MM.1S (cell line): ENCODE results near the gene ACOXL.
A peak's percentile ranks its signal among the peaks of the same experiment; 100 is the strongest.

Experiments
- DNase-seq: peaks from one replicate; pipeline ENCODE4 v3.0.0-alpha.2; 2015
- H2AFZ ChIP-seq: fragments of 300-600 bp; sonication (generic); 2 replicates; pipeline ENCODE4 v1.6.0; 2016; ENCODE audit warnings: antibody characterized with exemption, low read length
- H3F3A ChIP-seq: fragments of 300-600 bp; sonication (generic); 2 replicates; pipeline ENCODE4 v1.6.1; 2016; ENCODE audit warnings: mild to moderate bottlenecking, antibody characterized with exemption, low read length, moderate library complexity, mixed read lengths; ENCODE audit not compliant: insufficient read depth
- H3K27ac ChIP-seq: fragments of 300-600 bp; sonication (generic); 2 replicates; pipeline ENCODE4 v1.5.1; 2016; ENCODE audit warnings: mild to moderate bottlenecking, low read length
- H3K27me3 ChIP-seq: fragments of 300-600 bp; sonication (generic); replicated peaks from 2 replicates; pipeline ENCODE4 v1.6.0; 2016; ENCODE audit warnings: low read length; ENCODE audit not compliant: insufficient read depth
- H3K36me3 ChIP-seq: fragments of 300-600 bp; sonication (generic); replicated peaks from 2 replicates; pipeline ENCODE4 v1.6.1; 2016; ENCODE audit warnings: mild to moderate bottlenecking, low read length, mixed read lengths; ENCODE audit not compliant: insufficient read depth
- H3K4me1 ChIP-seq: fragments of 300-600 bp; sonication (generic); 2 replicates; pipeline ENCODE4 v1.6.1; 2016; ENCODE audit warnings: low read length, mixed read lengths
- H3K4me2 ChIP-seq: fragments of 300-600 bp; sonication (generic); 2 replicates; pipeline ENCODE4 v1.6.0; 2016; ENCODE audit warnings: low read depth, low read length
- H3K4me3 ChIP-seq: fragments of 300-600 bp; sonication (generic); 2 replicates; pipeline ENCODE4 v1.5.1; 2016; ENCODE audit warnings: low read length, mixed read lengths
- H3K79me2 ChIP-seq: fragments of 300-600 bp; sonication (generic); 2 replicates; pipeline ENCODE4 v1.6.1; 2016; ENCODE audit warnings: mixed run types, low read length, mixed read lengths
- H3K9ac ChIP-seq: fragments of 300-600 bp; sonication (generic); 2 replicates; pipeline ENCODE4 v1.6.1; 2016; ENCODE audit warnings: low read length, mixed read lengths
- H3K9me2 ChIP-seq: fragments of 300-600 bp; sonication (generic); replicated peaks from 2 replicates; pipeline ENCODE4 v1.6.1; 2016; ENCODE audit warnings: mild to moderate bottlenecking, low read length, mixed read lengths; ENCODE audit not compliant: insufficient read depth
- H3K9me3 ChIP-seq: fragments of 300-600 bp; sonication (generic); replicated peaks from 2 replicates; pipeline ENCODE4 v1.6.1; 2016; ENCODE audit warnings: mild to moderate bottlenecking, low read length, mixed read lengths; ENCODE audit not compliant: insufficient read depth
- H4K20me1 ChIP-seq: fragments of 300-600 bp; sonication (generic); 2 replicates; pipeline ENCODE4 v1.6.1; 2016; ENCODE audit warnings: mild to moderate bottlenecking, low read length, moderate library complexity, mixed read lengths; ENCODE audit not compliant: insufficient read depth
- EZH2 ChIP-seq: fragments of 300-600 bp; sonication (generic); optimal IDR thresholded peaks from 2 replicates; pipeline ENCODE3; 2017; ENCODE audit warnings: low read depth, mild to moderate bottlenecking, antibody characterized with exemption, low read length, mixed read lengths
- EZH2phosphoT487 ChIP-seq: fragments of 300-600 bp; sonication (generic); IDR thresholded peaks from 2 replicates; pipeline ENCODE4 v1.6.1; 2018; ENCODE audit warnings: antibody characterized with exemption, low read length
- TF ChIP-seq, protein P1 (sequence below): fragments of 300-600 bp; sonication (generic); IDR thresholded peaks from 2 replicates; pipeline ENCODE4 v1.5.1; 2016; ENCODE audit warnings: antibody characterized with exemption, low read length, mixed read lengths

The ACOXL gene

DNA sequence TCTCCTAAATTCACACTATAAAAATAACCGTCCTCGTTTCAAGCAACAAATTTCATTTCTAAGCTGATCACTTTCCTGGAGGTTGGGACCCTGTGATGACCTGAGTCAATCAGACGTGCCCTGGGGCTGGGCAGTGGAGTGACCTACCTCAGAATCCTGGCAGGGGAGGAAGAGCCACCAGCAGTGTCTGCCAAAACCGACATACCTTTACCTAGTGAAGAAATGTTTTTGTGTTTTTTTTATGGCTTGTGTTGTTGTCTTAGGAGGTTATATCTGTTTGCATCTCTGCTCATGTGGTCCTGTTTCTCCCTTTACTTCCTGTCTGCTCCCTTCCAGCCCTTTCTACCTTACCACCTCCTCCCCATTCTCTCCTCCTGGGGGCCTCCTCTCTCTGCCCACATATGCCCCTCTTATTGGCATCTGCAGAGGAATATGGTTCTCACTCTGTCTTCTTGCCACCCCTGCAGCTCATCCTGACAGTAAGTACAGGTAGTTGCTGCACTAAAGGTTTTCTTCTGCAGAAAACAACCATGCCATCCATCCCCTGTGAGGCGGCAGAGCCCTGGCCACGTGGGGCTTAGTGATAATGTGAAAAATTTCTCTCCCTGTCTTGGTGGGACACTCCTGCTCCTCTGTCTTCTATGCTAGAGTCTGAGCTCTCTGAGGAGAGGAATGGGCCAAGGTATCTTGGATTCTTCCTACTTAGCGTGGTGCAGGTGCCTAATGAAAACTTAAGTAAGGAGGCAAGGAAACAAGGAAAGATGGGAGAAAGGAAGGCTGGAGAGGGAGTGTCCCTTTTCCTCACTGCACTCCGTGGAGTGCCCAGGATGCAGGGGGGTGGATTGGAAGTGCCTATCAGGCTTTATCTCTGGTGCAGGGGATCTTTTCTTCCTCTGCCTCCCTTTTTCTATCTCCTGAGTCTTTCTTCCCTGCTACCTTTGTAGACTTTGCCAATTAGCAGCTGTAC is 15.4 kb downstream of the ACOXL start:
- peak; percentile 45 for DNase-seq
- no peaks in the 10 kb centered on the region for H4K20me1 ChIP-seq
- peak overlapping the region; percentile 77 for H3K4me2 ChIP-seq
- H3K9me2 ChIP-seq = no peaks in the 10 kb centered on the region
- H3K27me3 ChIP-seq = no peaks in the 10 kb centered on the region
- H3K9ac ChIP-seq = peak overlapping the region; percentile 87
- H2AFZ ChIP-seq = peak overlapping the region; percentile 14
- peaks cover 40% of the 10 kb centered on the region for H3F3A ChIP-seq
- TF ChIP-seq EZH2phosphoT487 (no peak), EZH2 (no peak)
- TF ChIP-seq, protein P1, sequence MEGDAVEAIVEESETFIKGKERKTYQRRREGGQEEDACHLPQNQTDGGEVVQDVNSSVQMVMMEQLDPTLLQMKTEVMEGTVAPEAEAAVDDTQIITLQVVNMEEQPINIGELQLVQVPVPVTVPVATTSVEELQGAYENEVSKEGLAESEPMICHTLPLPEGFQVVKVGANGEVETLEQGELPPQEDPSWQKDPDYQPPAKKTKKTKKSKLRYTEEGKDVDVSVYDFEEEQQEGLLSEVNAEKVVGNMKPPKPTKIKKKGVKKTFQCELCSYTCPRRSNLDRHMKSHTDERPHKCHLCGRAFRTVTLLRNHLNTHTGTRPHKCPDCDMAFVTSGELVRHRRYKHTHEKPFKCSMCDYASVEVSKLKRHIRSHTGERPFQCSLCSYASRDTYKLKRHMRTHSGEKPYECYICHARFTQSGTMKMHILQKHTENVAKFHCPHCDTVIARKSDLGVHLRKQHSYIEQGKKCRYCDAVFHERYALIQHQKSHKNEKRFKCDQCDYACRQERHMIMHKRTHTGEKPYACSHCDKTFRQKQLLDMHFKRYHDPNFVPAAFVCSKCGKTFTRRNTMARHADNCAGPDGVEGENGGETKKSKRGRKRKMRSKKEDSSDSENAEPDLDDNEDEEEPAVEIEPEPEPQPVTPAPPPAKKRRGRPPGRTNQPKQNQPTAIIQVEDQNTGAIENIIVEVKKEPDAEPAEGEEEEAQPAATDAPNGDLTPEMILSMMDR = no peak
- peaks cover 66% of the 10 kb centered on the region for H3K79me2 ChIP-seq
- no peaks in the 10 kb centered on the region for H3K36me3 ChIP-seq
- peaks cover 62% of the 10 kb centered on the region for H3K4me1 ChIP-seq
- H3K27ac ChIP-seq = peak overlapping the region; percentile 99
- H3K9me3 ChIP-seq = no peaks in the 10 kb centered on the region
- peak overlapping the region; percentile 35; the same call in 1 of the 2 replicates for H3K4me3 ChIP-seq

DNA sequence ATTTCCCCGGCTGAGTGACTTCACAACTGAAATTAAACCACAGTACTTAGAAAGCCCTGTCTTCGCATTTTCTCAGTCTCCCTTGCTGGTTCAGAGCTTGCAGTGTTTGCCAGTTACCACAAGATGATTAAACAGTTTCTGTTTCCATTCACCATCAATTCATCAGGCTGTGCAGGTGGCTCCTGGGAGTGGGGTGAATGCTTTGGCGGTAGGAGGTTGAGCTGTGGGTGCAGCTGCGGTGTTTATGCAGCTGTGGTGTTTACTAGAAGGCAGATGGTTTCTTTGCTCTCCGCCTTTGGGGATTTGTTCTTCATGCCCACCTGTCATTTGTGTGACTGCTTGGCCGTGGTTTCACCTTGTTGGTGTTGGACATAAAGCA is 16.1 kb downstream of the ACOXL start:
- TF ChIP-seq, protein P1 = no peak
- TF ChIP-seq EZH2 (no peak), EZH2phosphoT487 (no peak)
- Histone ChIP-seq H4K20me1 (no peaks in the 10 kb centered on the region), H3K4me2 (peak overlapping the region; percentile 77), H3K9me2 (no peaks in the 10 kb centered on the region), H3K36me3 (no peaks in the 10 kb centered on the region), H3F3A (peaks cover 40% of the 10 kb centered on the region), H2AFZ (no peak overlapping the region), H3K79me2 (peaks cover 66% of the 10 kb centered on the region), H3K9ac (peak overlapping the region; percentile 87), H3K4me3 (peak overlapping the region; percentile 46), H3K27ac (peak overlapping the region; percentile 99), H3K27me3 (no peaks in the 10 kb centered on the region), H3K4me1 (peaks cover 62% of the 10 kb centered on the region), H3K9me3 (no peaks in the 10 kb centered on the region)
- DNase-seq = peak; percentile 99

DNA sequence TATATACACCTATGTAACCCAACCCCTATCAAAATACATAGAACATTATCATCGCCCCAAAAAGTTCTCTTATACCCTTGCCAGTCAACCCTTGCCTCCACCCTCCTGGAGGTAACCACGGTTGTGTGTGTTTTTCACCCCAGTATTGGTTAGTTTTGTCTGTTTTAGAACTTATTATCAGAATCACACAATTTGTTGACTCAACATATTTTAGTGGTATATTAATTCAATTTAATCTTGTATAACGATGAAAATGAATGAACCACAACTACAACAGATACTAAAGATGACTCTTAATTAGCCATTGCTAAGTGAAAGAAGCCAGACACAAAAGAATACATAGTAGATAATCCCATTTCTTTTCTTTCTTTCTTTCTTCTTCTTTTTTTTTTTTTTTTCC is 19.3 kb downstream of the ACOXL start:
- peaks cover 41% of the 10 kb centered on the region for H3K4me1 ChIP-seq
- DNase-seq = no peak
- H3K4me2 ChIP-seq = no peak overlapping the region
- no peak overlapping the region for H3K4me3 ChIP-seq
- peaks cover 65% of the 10 kb centered on the region for H3K79me2 ChIP-seq
- no peaks in the 10 kb centered on the region for H3K9me3 ChIP-seq
- peaks cover 38% of the 10 kb centered on the region for H3F3A ChIP-seq
- no peak overlapping the region for H3K27ac ChIP-seq
- no peaks in the 10 kb centered on the region for H3K9me2 ChIP-seq
- no peaks in the 10 kb centered on the region for H4K20me1 ChIP-seq
- H3K27me3 ChIP-seq = no peaks in the 10 kb centered on the region
- no peak for TF ChIP-seq EZH2
- no peak overlapping the region for H3K9ac ChIP-seq
- no peak overlapping the region for H2AFZ ChIP-seq
- no peaks in the 10 kb centered on the region for H3K36me3 ChIP-seq

DNA sequence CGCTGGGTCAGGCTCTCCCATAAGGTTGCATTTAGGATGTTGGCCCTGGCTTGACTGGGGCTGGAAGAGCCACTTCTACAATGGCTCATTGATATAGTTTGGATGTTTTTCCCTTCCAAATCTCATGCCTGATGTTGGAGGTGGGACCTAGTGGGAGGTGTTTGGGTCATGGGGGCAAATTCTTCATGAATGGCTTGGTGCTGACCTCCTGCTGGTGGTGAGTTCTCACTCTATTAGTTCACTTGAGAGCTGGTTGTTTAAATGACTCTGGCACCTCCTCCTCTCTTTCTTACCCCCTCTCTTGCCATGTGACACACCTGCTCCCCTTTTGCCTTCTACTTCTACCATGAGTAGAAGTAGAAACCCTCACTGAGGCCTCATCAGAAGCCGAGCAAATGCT is 20.5 kb downstream of the ACOXL start:
- no peaks in the 10 kb centered on the region for H3K27me3 ChIP-seq
- no peak overlapping the region for H3K4me2 ChIP-seq
- no peak overlapping the region for H2AFZ ChIP-seq
- peaks cover 29% of the 10 kb centered on the region for H3K4me1 ChIP-seq
- no peak overlapping the region for H3K9ac ChIP-seq
- H3K9me2 ChIP-seq = no peaks in the 10 kb centered on the region
- H3K9me3 ChIP-seq = no peaks in the 10 kb centered on the region
- no peak overlapping the region for H3K27ac ChIP-seq
- DNase-seq = no peak
- no peaks in the 10 kb centered on the region for H3K36me3 ChIP-seq
- H3K4me3 ChIP-seq = no peak overlapping the region
- H3F3A ChIP-seq = peaks cover 26% of the 10 kb centered on the region
- TF ChIP-seq EZH2 = no peak
- TF ChIP-seq EZH2phosphoT487 = no peak
- TF ChIP-seq, protein P1 = no peak
- no peaks in the 10 kb centered on the region for H4K20me1 ChIP-seq
- peaks cover 76% of the 10 kb centered on the region for H3K79me2 ChIP-seq
